ENCODE results near the gene OR5H1. TPM values are rescaled to one million over a fixed set of nuclear protein-coding genes. Genes with fewer than 3 reads are reported as not detected.
"Not testable (repeated sequence)": the region's sequence is repeated elsewhere in the genome, so short reads cannot be mapped to it uniquely, and the experiment has no call there.

Gene OR5H1
- total RNA-seq, 4 donors from 2014 or later: not detected

DNA sequence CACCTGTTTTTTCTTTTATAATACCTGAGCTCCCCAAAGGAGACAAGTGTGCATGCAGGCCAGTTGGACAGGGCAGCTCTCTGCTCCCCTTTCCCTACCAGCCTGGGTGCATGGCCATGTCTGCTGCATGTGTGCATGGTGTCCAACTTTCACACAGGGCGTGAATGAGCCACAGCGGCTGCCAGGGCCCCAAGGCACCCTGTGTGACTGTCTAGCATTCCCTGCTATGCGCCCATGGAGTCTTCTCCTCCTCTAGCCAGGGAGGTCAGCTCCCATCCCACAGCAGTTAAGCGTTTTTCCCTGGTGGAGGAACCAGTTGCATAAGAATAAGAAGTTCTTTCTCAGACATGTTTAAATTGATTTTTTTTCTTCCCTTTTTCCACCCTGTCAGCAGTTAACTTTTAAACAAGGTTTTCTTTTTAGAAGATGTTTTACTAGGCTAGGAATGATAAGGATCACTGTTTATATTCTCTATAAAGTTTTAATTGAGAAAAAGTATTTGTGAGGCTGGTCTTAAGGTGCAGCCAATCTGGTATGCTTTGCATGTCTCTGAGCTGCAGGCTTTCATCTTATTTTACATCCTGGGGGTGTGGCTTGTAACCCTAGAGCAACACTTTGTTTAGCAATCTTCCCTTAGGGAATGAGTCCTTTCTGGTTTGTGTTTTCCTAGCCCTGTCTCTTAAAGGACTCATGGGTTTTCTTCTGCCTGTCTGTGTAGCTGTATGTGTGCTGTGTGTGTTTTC, 20.5 kb upstream of the OR5H1 start:
- WGBS, 2 donors: 75 to 78% methylated on average over 4 of the region's 4 CpGs
- Histone ChIP-seq H3K9me3 (peaks cover 0 to 25% (median 0%) of the 10 kb centered on the region in 4 donors), H3K4me3 (no peak overlapping the region), H3K27ac (no peak overlapping the region), H3K36me3 (no peaks in the 10 kb centered on the region), H3K27me3 (no peaks in the 10 kb centered on the region), H3K4me1 (no peaks in the 10 kb centered on the region)
- no peak for DNase-seq (ENCODE audit: low spot score in 2 of 2)
- TF ChIP-seq POLR2A (IDR thresholded peaks at IDR 0.05) (no peak), EP300 (IDR thresholded peaks at IDR 0.05) (no peak)
- TF ChIP-seq, protein P1, sequence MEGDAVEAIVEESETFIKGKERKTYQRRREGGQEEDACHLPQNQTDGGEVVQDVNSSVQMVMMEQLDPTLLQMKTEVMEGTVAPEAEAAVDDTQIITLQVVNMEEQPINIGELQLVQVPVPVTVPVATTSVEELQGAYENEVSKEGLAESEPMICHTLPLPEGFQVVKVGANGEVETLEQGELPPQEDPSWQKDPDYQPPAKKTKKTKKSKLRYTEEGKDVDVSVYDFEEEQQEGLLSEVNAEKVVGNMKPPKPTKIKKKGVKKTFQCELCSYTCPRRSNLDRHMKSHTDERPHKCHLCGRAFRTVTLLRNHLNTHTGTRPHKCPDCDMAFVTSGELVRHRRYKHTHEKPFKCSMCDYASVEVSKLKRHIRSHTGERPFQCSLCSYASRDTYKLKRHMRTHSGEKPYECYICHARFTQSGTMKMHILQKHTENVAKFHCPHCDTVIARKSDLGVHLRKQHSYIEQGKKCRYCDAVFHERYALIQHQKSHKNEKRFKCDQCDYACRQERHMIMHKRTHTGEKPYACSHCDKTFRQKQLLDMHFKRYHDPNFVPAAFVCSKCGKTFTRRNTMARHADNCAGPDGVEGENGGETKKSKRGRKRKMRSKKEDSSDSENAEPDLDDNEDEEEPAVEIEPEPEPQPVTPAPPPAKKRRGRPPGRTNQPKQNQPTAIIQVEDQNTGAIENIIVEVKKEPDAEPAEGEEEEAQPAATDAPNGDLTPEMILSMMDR (IDR thresholded peaks at IDR 0.05): no peak

DNA sequence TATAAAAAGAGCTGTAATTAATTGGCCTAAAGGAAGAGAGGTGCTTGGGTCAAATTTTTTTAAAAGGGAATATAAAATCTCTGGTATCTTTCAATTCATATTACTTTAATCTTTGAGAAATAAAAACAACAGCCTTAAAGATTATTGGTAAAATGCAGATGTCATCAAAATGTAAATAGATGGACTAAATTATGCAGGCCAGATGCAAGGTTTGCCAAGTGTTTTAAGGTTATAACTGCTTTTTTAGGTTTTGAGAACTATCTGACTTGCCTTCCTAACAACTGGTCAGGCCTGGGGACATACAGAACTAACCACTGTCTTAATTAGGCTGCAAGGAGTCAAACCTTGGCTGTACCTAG, 20.0 kb upstream of the OR5H1 start:
- TF ChIP-seq POLR2A (IDR thresholded peaks at IDR 0.05): no peak
- TF ChIP-seq, protein P1 (IDR thresholded peaks at IDR 0.05): no peak
- no peak overlapping the region for H3K27ac ChIP-seq

DNA sequence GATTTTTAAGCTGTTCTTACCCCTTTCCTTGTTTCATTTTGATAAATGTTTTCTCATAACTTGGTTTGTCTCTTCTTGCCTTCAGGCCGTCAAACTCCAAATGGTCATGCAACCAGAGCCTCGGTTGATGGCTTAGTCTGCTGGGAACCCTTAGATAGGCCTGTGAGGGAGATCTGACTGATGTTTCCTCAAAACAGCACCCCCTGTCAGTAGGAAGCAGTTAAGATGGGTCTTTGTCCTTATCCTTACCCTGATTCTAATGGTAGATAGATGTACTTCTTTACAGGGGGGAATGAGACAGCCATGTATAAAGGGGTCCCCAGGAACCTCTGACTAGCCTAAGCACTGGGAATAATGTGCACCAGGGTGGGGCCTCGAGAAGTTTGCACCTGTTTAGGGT, 16.3 kb upstream of the OR5H1 start:
- DNase-seq (ENCODE audit: low spot score in 2 of 2): no peak
- TF ChIP-seq POLR2A (IDR thresholded peaks at IDR 0.05): no peak
- TF ChIP-seq, protein P1 (IDR thresholded peaks at IDR 0.05): no peak
- TF ChIP-seq EP300 (IDR thresholded peaks at IDR 0.05): no peak
- no peak overlapping the region for H3K4me3 ChIP-seq
- peaks cover 0 to 33% (median 0%) of the 10 kb centered on the region in 4 donors for H3K9me3 ChIP-seq
- H3K4me1 ChIP-seq: no peaks in the 10 kb centered on the region
- H3K27ac ChIP-seq: no peak overlapping the region
- H3K27me3 ChIP-seq: no peaks in the 10 kb centered on the region
- no peaks in the 10 kb centered on the region for H3K36me3 ChIP-seq
- WGBS, 2 donors: 56% methylated on average over 3 of the region's 3 CpGs

More for the DNA sequence above, 20.0 kb upstream of the OR5H1 start:
- H3K36me3 ChIP-seq: no peaks in the 10 kb centered on the region
- H3K4me1 ChIP-seq: no peaks in the 10 kb centered on the region
- H3K27me3 ChIP-seq: no peaks in the 10 kb centered on the region
- no peak overlapping the region for H3K4me3 ChIP-seq
- peaks cover 0 to 28% (median 0%) of the 10 kb centered on the region in 4 donors for H3K9me3 ChIP-seq
- no peak for DNase-seq (ENCODE audit: low spot score in 2 of 2)

DNA sequence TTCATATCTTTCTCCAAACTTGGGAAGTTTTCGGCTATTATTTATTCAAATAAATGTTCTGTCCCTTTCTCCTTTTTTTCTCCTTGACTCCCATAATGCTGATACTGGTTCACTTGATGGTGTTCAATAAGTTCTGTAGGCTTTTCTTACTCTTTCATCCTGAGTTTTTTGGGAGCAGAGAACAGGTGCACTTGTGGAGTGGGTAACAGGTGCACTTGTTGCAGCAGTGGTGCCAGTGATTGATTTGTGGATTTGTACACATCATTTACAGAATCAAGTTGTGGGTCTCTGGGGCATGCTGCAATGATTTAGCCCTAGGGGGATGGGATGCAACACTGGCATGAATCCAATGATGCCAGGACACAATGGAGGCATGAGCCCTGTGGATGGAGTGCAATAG, 14.8 kb upstream of the OR5H1 start:
- no peak for TF ChIP-seq EP300 (IDR thresholded peaks at IDR 0.05)
- TF ChIP-seq, protein P1 (IDR thresholded peaks at IDR 0.05): no peak
- no peak for TF ChIP-seq POLR2A (IDR thresholded peaks at IDR 0.05)

DNA sequence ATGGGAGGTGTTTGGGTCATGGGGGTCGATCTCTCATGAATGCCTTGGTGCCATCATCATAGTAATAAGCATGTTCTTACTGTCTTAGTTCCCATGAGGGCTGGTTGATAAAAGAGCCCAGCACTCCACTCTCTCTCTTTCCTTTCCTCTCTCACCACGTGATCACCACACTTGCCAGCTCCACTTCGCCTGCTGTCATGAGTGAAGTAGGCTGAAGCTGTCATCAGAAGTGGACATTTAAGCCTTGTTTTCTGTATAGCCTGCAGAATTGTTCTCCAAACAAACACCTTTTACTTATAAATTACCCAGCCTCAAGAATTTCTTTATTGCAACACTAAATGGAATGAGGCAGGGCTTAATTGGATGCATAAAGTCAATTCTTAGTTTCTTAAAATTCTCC, 6.1 kb downstream of the OR5H1 start:
- Histone ChIP-seq H3K9me3 (no peaks in the 10 kb centered on the region), H3K4me1 (no peaks in the 10 kb centered on the region), H3K36me3 (no peaks in the 10 kb centered on the region), H3K27ac (no peak overlapping the region), H3K27me3 (no peaks in the 10 kb centered on the region), H3K4me3 (no peak overlapping the region)
- TF ChIP-seq, protein P1 (IDR thresholded peaks at IDR 0.05): no peak
- no peak for TF ChIP-seq POLR2A (IDR thresholded peaks at IDR 0.05)
- no peak for TF ChIP-seq EP300 (IDR thresholded peaks at IDR 0.05)
- DNase-seq (ENCODE audit: low spot score in 2 of 2): no peak
- 59 to 68% methylated on average over 3 of the region's 3 CpGs for WGBS, 2 donors

More for the DNA sequence above, 14.8 kb upstream of the OR5H1 start:
- Histone ChIP-seq H3K4me1 (no peaks in the 10 kb centered on the region), H3K27me3 (no peaks in the 10 kb centered on the region), H3K4me3 (no peak overlapping the region), H3K27ac (no peak overlapping the region), H3K36me3 (no peaks in the 10 kb centered on the region), H3K9me3 (peaks cover 0 to 27% (median 0%) of the 10 kb centered on the region in 4 donors)
- DNase-seq (ENCODE audit: low spot score in 2 of 2): no peak
- WGBS, 2 donors: 95 to 97% methylated on average over 1 of the region's 1 CpG

DNA sequence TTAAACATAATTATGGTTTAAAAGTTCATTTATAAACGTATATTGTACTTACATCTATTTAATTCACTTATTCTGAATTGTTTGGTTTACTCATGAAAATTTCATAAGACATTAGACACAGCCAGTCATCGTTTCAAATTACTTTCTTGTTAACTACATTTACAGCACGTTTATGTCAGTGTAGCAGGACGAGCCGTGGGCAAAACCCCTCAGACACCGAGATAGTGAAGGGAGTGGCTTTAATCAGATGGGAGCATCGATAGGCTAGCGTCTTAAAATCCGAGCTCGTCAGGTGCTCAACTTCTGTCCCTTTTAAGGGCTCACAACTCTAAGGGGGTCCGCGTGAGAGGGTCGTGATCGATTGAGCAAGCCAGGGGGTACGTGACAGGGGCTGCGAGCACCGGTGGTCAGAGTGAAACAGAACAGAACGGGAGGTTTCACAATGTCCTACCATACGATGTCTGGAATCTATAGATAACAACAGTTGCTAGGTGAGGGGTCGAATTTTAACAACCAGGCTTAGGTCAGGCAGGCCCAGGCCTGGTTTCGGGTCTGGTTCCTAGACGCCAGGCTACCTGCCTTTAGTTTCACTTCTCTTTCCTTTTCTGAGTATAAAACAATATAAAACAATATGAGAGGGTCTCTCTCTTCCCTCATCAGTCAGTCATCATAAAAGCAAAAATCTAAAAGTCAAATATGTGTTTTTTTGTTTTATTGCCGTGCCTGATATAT, 7.5 kb downstream of the OR5H1 start:
- not testable (repeated sequence) for H3K9me3 ChIP-seq; H3K27ac ChIP-seq; H3K27me3 ChIP-seq; H3K4me3 ChIP-seq; H3K4me1 ChIP-seq; H3K36me3 ChIP-seq; DNase-seq (ENCODE audit: low spot score in 2 of 2)
- 85 to 86% methylated on average over 23 of the region's 23 CpGs for WGBS, 2 donors

All from tibial nerve (tissue), 4 donors.